CD14-positive monocyte (primary cell): ENCODE data around the gene ACVR1. TPM values are rescaled to one million over a fixed set of nuclear protein-coding genes. Genes with fewer than 3 reads are reported as not detected.

Experiments
- DNase-seq, 3 donors: peaks; one replicate each; pipeline ENCODE4 v3.0.0-alpha.2; 2011 to 2022
- H2AFZ ChIP-seq: 2 replicates; pipeline ENCODE4 v1.6.0; 2012; ENCODE audit warnings: mild to moderate bottlenecking, low read depth, low read length, inconsistent platforms; ENCODE audit not compliant: insufficient read depth, poor library complexity, severe bottlenecking
- H3K27ac ChIP-seq, 2 donors: 1 replicate in 1 of 2; 2 replicates in 1 of 2; pipeline ENCODE4 v1.5.1; 2012 to 2013; ENCODE audit warnings: low read length in 2 of 2, control low read depth in 1 of 2, inconsistent platforms in 1 of 2, low read depth in 1 of 2, mild to moderate bottlenecking in 1 of 2
- H3K27me3 ChIP-seq, 2 donors: one replicate each; pipeline versions ENCODE4 v1.6.0 to v1.6.1; 2011 to 2013; ENCODE audit warnings: low read length in 2 of 2; ENCODE audit not compliant: control insufficient read depth in 2 of 2, insufficient read depth in 2 of 2
- H3K36me3 ChIP-seq, 2 donors: replicated peaks in 1 of 2; 1 replicate in 1 of 2; 2 replicates in 1 of 2; pipeline versions ENCODE4 v1.5.1 to v1.6.1; 2012 to 2013; ENCODE audit warnings: low read length in 2 of 2, control low read depth in 1 of 2, inconsistent platforms in 1 of 2, mild to moderate bottlenecking in 1 of 2; ENCODE audit not compliant: insufficient read depth in 2 of 2, control insufficient read depth in 1 of 2
- H3K4me1 ChIP-seq, 2 donors: 1 replicate in 1 of 2; 2 replicates in 1 of 2; pipeline versions ENCODE4 v1.5.1 to v1.6.1; 2012 to 2013; ENCODE audit warnings: low read length in 2 of 2, control low read depth in 1 of 2, inconsistent platforms in 1 of 2, mild to moderate bottlenecking in 1 of 2, moderate library complexity in 1 of 2; ENCODE audit not compliant: insufficient read depth in 2 of 2, control insufficient read depth in 1 of 2
- H3K4me2 ChIP-seq: replicated peaks from 2 replicates; pipeline ENCODE3; 2012; ENCODE audit warnings: low read length, moderate library complexity, mild to moderate bottlenecking; ENCODE audit not compliant: poor library complexity, severe bottlenecking; ENCODE audit errors: extremely low read depth
- H3K4me3 ChIP-seq, 3 experiments: fragments of 200-600 bp in 1 of 3; sonication (generic) in 1 of 3; replicated peaks in 1 of 3; 1 replicate in 2 of 3; 2 replicates in 1 of 3; pipeline ENCODE4 v1.5.1; 2011 to 2013; ENCODE audit warnings: low read length in 3 of 3, mild to moderate bottlenecking in 3 of 3, control low read depth in 2 of 3, low read depth in 2 of 3, inconsistent platforms in 1 of 3, moderate library complexity in 1 of 3
- H3K79me2 ChIP-seq: 2 replicates; pipeline ENCODE4 v1.6.0; 2012; ENCODE audit warnings: mild to moderate bottlenecking, control low read depth, inconsistent platforms, low read length, moderate library complexity; ENCODE audit not compliant: insufficient read depth
- H3K9ac ChIP-seq: 2 replicates; pipeline ENCODE4 v1.6.0; 2017; ENCODE audit warnings: low read length, mild to moderate bottlenecking; ENCODE audit not compliant: insufficient read depth, poor library complexity, severe bottlenecking
- H3K9me3 ChIP-seq, 2 donors: replicated peaks in 1 of 2; 1 replicate in 1 of 2; 2 replicates in 1 of 2; pipeline versions ENCODE4 v1.5.1 to v1.6.1; 2012 to 2013; ENCODE audit warnings: low read length in 2 of 2, control low read depth in 1 of 2; ENCODE audit not compliant: control insufficient read depth in 1 of 2, insufficient read depth in 1 of 2
- H4K20me1 ChIP-seq: 2 replicates; pipeline ENCODE4 v1.6.0; 2012; ENCODE audit warnings: mild to moderate bottlenecking, low read length, control low read depth, moderate library complexity; ENCODE audit not compliant: insufficient read depth
- H3K27ac Mint-ChIP-seq, 7 donors: one replicate each; pipeline ENCODE4 v1.8.0; 2020; ENCODE audit warnings: mild to moderate bottlenecking in 7 of 7, mixed read lengths in 7 of 7, moderate library complexity in 6 of 7, inconsistent platforms in 2 of 7
- H3K27me3 Mint-ChIP-seq, 3 donors: one replicate each; pipeline ENCODE4 v1.8.0; 2021 to 2022; ENCODE audit warnings: low read depth in 3 of 3, mild to moderate bottlenecking in 3 of 3, mixed read lengths in 3 of 3, moderate library complexity in 3 of 3, inconsistent platforms in 1 of 3
- H3K36me3 Mint-ChIP-seq, 2 donors: one replicate each; pipeline ENCODE4 v1.8.0; 2020; ENCODE audit warnings: mixed read lengths in 2 of 2, inconsistent platforms in 1 of 2, mild to moderate bottlenecking in 1 of 2
- H3K4me1 Mint-ChIP-seq: one replicate; pipeline ENCODE4 v1.8.0; 2020; ENCODE audit warnings: mild to moderate bottlenecking, mixed read lengths
- H3K4me3 Mint-ChIP-seq, 2 donors: one replicate each; pipeline ENCODE4 v1.8.0; 2020; ENCODE audit warnings: mild to moderate bottlenecking in 2 of 2, mixed read lengths in 2 of 2, moderate library complexity in 1 of 2
- H3K9me3 Mint-ChIP-seq, 7 donors: one replicate each; pipeline ENCODE4 v1.8.0; 2020 to 2022; ENCODE audit warnings: mixed read lengths in 7 of 7, mild to moderate bottlenecking in 6 of 7, moderate library complexity in 6 of 7, inconsistent platforms in 2 of 7
- WGBS: methylation state at CpG from one replicate; pipeline ENCODE4 v1.1.5; 2013; ENCODE audit warnings: missing lambda C conversion rate; ENCODE audit not compliant: insufficient coverage; 5-methylcytosine and 5-hydroxymethylcytosine counted together
- intact Hi-C, 2 donors: fragments of 100-400 bp; cut with micrococcal nuclease; formaldehyde crosslinking; loops; one replicate each; pipeline versions ENCODE4 v1.15.0 to v1.15.1; 2023
- polyA plus RNA-seq, 3 donors: library from polyadenylated mRNA; depleted of rRNA in 1 of 3; unstranded in 2 of 3; stranded (reverse) in 1 of 3; fragments of 300-500 nt in 2 of 3; fragments of >200 nt in 1 of 3; fragmentation: Illumina TruSeq in 2 of 3; gene quantifications; 1 replicate in 2 of 3; 2 replicates in 1 of 3; pipeline ENCODE4 v1.2.3, GENCODE V29; 2012 to 2021
- TF ChIP-seq, protein P1 (sequence below): fragments of 200-600 bp; IDR thresholded peaks from one replicate; pipeline ENCODE4 v1.8.0; 2022; ENCODE audit warnings: antibody characterized with exemption, mild to moderate bottlenecking

Gene ACVR1
- polyA plus RNA-seq, 3 donors, result 2.8 to 13.4 (median 4.9) TPM

- H3K9me3 ChIP-seq, result no peaks in the 10 kb centered on the region
- WGBS, result 1% methylated on average over 7 of the region's 21 CpGs
- peak overlapping the region in 1 of 2 donors; percentile 67 for H3K27ac ChIP-seq
- H4K20me1 ChIP-seq, result peaks cover 23% of the 10 kb centered on the region
- peak in 1 of 3 donors; percentile 18 for DNase-seq
- peaks cover 23% of the 10 kb centered on the region for H3K79me2 ChIP-seq
- peaks cover 16 to 22% of the 10 kb centered on the region in 2 donors for H3K4me1 ChIP-seq
- H3K27me3 ChIP-seq, result no peaks in the 10 kb centered on the region
- H3K4me2 ChIP-seq, result peak overlapping the region; percentile 75
- H3K4me3 Mint-ChIP-seq, result peak overlapping the region; percentile 90 to 91
- peak overlapping the region; percentile 73 for H3K9ac ChIP-seq
- intact Hi-C loops, result loop anchor here in 1 of 2 donors (5.0 kb wide), 1 partner anchor 38 kb away; no protein-coding TSS in a partner anchor
- H2AFZ ChIP-seq, result peak overlapping the region; percentile 79
- peaks cover 0 to 11% (median 2%) of the 10 kb centered on the region in 3 donors for H3K27me3 Mint-ChIP-seq
- peak overlapping the region; percentile 53 to 98 (median 74) for H3K4me3 ChIP-seq
- TF ChIP-seq, protein P1, sequence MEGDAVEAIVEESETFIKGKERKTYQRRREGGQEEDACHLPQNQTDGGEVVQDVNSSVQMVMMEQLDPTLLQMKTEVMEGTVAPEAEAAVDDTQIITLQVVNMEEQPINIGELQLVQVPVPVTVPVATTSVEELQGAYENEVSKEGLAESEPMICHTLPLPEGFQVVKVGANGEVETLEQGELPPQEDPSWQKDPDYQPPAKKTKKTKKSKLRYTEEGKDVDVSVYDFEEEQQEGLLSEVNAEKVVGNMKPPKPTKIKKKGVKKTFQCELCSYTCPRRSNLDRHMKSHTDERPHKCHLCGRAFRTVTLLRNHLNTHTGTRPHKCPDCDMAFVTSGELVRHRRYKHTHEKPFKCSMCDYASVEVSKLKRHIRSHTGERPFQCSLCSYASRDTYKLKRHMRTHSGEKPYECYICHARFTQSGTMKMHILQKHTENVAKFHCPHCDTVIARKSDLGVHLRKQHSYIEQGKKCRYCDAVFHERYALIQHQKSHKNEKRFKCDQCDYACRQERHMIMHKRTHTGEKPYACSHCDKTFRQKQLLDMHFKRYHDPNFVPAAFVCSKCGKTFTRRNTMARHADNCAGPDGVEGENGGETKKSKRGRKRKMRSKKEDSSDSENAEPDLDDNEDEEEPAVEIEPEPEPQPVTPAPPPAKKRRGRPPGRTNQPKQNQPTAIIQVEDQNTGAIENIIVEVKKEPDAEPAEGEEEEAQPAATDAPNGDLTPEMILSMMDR, result no peak
- H3K9me3 Mint-ChIP-seq, result no peaks in the 10 kb centered on the region
- H3K36me3 ChIP-seq, result no peaks in the 10 kb centered on the region
- H3K4me1 Mint-ChIP-seq, result peaks cover 31% of the 10 kb centered on the region
- H3K36me3 Mint-ChIP-seq, result peaks cover 0 to 4% of the 10 kb centered on the region in 2 donors
- peak overlapping the region; percentile 64 to 93 (median 85) for H3K27ac Mint-ChIP-seq
These were observed 1.0 kb downstream of the ACVR1 start for GRCh38 chr2:157874997-157875640.

- peaks cover 28% of the 10 kb centered on the region for H4K20me1 ChIP-seq
- intact Hi-C loops, result loop anchor here in 1 of 2 donors (5.0 kb wide), 1 partner anchor 37 kb away; no protein-coding TSS in a partner anchor
- no peaks in the 10 kb centered on the region for H3K9me3 Mint-ChIP-seq
- H3K27me3 Mint-ChIP-seq, result peaks cover 0 to 11% (median 2%) of the 10 kb centered on the region in 3 donors
- no peak overlapping the region for H3K27ac ChIP-seq
- no peaks in the 10 kb centered on the region for H3K9me3 ChIP-seq
- peak overlapping the region; percentile 90 to 91 for H3K4me3 Mint-ChIP-seq
- peak overlapping the region in 1 of 3 experiments; percentile 74 for H3K4me3 ChIP-seq
- H3K27ac Mint-ChIP-seq, result no peak overlapping the region
- peaks cover 23% of the 10 kb centered on the region for H3K79me2 ChIP-seq
- H3K4me2 ChIP-seq, result peak overlapping the region; percentile 75
- 100% methylated on average over 2 of the region's 4 CpGs for WGBS
- H2AFZ ChIP-seq, result no peak overlapping the region
- H3K4me1 ChIP-seq, result peaks cover 16 to 22% of the 10 kb centered on the region in 2 donors
- TF ChIP-seq, protein P1, result no peak
- H3K27me3 ChIP-seq, result no peaks in the 10 kb centered on the region
- no peak overlapping the region for H3K9ac ChIP-seq
- peaks cover 31% of the 10 kb centered on the region for H3K4me1 Mint-ChIP-seq
- H3K36me3 ChIP-seq, result no peaks in the 10 kb centered on the region
- DNase-seq, result no peak
- H3K36me3 Mint-ChIP-seq, result peaks cover 2 to 4% of the 10 kb centered on the region in 2 donors
These were observed 1.8 kb downstream of the ACVR1 start for GRCh38 chr2:157874348-157874747.
